Endothelial cell of umbilical vein (primary cell): ENCODE results near the gene SSNA1. TPM values are rescaled to one million over a fixed set of nuclear protein-coding genes. Genes with fewer than 3 reads are reported as not detected.

ENCODE experiments used
- BruUV-seq: library from RNA; stranded (reverse); fragments of 400-500 nt; replicated peaks from 2 replicates; lab custom pipeline; 2021; lab: Mats Ljungman, UMichigan
- CTCF ChIA-PET: fragments of 300-600, 350-600 bp; sonication (Branson Sonifier 250); formaldehyde crosslinking; loops from one replicate; lab custom pipeline; 2021; ENCODE audit warnings: antibody characterized with exemption, inconsistent platforms; lab: Charles Lee
- POLR2A ChIA-PET: fragments of 300-600, 350-600 bp; sonication (Branson Sonifier 250); formaldehyde crosslinking; loops from one replicate; lab custom pipeline; 2021; ENCODE audit warnings: antibody characterized with exemption, inconsistent platforms; lab: Charles Lee
- DNase-seq: peaks from one replicate; pipeline ENCODE4 v3.0.0-alpha.2; 2011; ENCODE audit warnings: low read depth, low spot score
- FAIRE-seq: peaks from 2 replicates; lab custom pipeline; 2011; peaks lifted over from hg19 to GRCh38; lab: Jason Lieb, UNC
- H2AFZ ChIP-seq: 2 replicates; pipeline ENCODE4 v1.6.0; 2012; ENCODE audit warnings: low read depth, low read length, control low read depth, inconsistent platforms
- H3K27ac ChIP-seq: 2 replicates; pipeline ENCODE4 v1.5.1; 2011; ENCODE audit warnings: low read depth, mild to moderate bottlenecking, control low read depth, low read length, moderate library complexity; ENCODE audit not compliant: insufficient read depth
- H3K27me3 ChIP-seq, 2 experiments: 2 replicates each; pipeline versions ENCODE4 v1.6.0 to v1.6.1; 2011; ENCODE audit warnings: low read length in 2 of 2, mixed read lengths in 1 of 2; ENCODE audit not compliant: control insufficient read depth in 2 of 2, insufficient read depth in 2 of 2
- H3K36me3 ChIP-seq, 2 experiments: 2 replicates in 1 of 2; 3 replicates in 1 of 2; pipeline ENCODE4 v1.5.1; 2011; ENCODE audit warnings: low read length in 2 of 2, mild to moderate bottlenecking in 1 of 2, moderate library complexity in 1 of 2; ENCODE audit not compliant: control insufficient read depth in 2 of 2, insufficient read depth in 2 of 2; ENCODE audit errors: extremely low read depth in 1 of 2
- H3K4me1 ChIP-seq: 3 replicates; pipeline ENCODE4 v1.5.1; 2011; ENCODE audit warnings: mild to moderate bottlenecking, low read length; ENCODE audit not compliant: control insufficient read depth, insufficient read depth; ENCODE audit errors: extremely low read depth
- H3K4me2 ChIP-seq: 2 replicates; pipeline ENCODE4 v1.6.1; 2011; ENCODE audit warnings: low read length, control low read depth, mixed read lengths; ENCODE audit not compliant: insufficient read depth
- H3K4me3 ChIP-seq, 3 experiments: fragments of 200-600 bp in 1 of 3; sonication (generic), shearing (Covaris generic) in 1 of 3; replicated peaks in 1 of 3; 2 replicates each; pipeline ENCODE4 v1.5.1; 2011 to 2016; ENCODE audit warnings: control low read depth in 3 of 3, low read length in 3 of 3, mild to moderate bottlenecking in 2 of 3, inconsistent platforms in 1 of 3, low read depth in 1 of 3, moderate library complexity in 1 of 3; ENCODE audit not compliant: insufficient read depth in 1 of 3
- H3K79me2 ChIP-seq: 2 replicates; pipeline ENCODE4 v1.6.0; 2012; ENCODE audit warnings: low read length, inconsistent platforms; ENCODE audit not compliant: control insufficient read depth, insufficient read depth
- H3K9ac ChIP-seq: replicated peaks from 2 replicates; pipeline ENCODE3; 2011; ENCODE audit warnings: low read length, control low read depth; ENCODE audit not compliant: insufficient read depth; ENCODE audit errors: extremely low read depth
- H3K9me1 ChIP-seq: replicated peaks from 3 replicates; pipeline ENCODE4 v1.6.0; 2011; ENCODE audit warnings: mild to moderate bottlenecking, low read length; ENCODE audit not compliant: control insufficient read depth, insufficient read depth; ENCODE audit errors: extremely low read depth
- H3K9me3 ChIP-seq: replicated peaks from 2 replicates; pipeline ENCODE4 v1.5.1; 2012; ENCODE audit warnings: low read length, inconsistent platforms; ENCODE audit not compliant: control insufficient read depth, insufficient read depth
- H4K20me1 ChIP-seq: replicated peaks from 2 replicates; pipeline ENCODE3; 2011; ENCODE audit warnings: mild to moderate bottlenecking, low read length; ENCODE audit not compliant: control insufficient read depth, insufficient read depth; ENCODE audit errors: extremely low read depth
- CTCF ChIP-seq, 2 donors: IDR thresholded peaks; 1 replicate in 1 of 2; 2 replicates in 1 of 2; pipeline ENCODE4 v1.5.1; 2011; ENCODE audit warnings: low read length in 2 of 2, mild to moderate bottlenecking in 2 of 2, moderate library complexity in 2 of 2, control low read depth in 1 of 2, inconsistent platforms in 1 of 2, low read depth in 1 of 2; ENCODE audit not compliant: insufficient read depth in 1 of 2; ENCODE audit errors: extremely low read depth in 1 of 2
- EZH2 ChIP-seq: IDR thresholded peaks from 2 replicates; pipeline ENCODE4 v1.6.1; 2012; ENCODE audit warnings: borderline replicate concordance, low read depth, mild to moderate bottlenecking, moderate library complexity, low read length, inconsistent platforms; ENCODE audit not compliant: severe bottlenecking
- FOS ChIP-seq: IDR thresholded peaks from 2 replicates; pipeline ENCODE4 v1.6.1; 2011; ENCODE audit warnings: mild to moderate bottlenecking, low read length, moderate library complexity, borderline replicate concordance; ENCODE audit not compliant: insufficient read depth
- JUN ChIP-seq: IDR thresholded peaks from 2 replicates; pipeline ENCODE4 v1.6.1; 2011; ENCODE audit warnings: borderline replicate concordance, low read depth; ENCODE audit not compliant: insufficient read length, insufficient read depth
- MAX ChIP-seq: IDR thresholded peaks from 2 replicates; pipeline ENCODE4 v1.6.1; 2011; ENCODE audit not compliant: insufficient read depth, insufficient read length
- MYC ChIP-seq: IDR thresholded peaks from one replicate; pipeline ENCODE4 v1.6.1; 2011; ENCODE audit warnings: mild to moderate bottlenecking, low read depth, low read length
- POLR2AphosphoS5 ChIP-seq: IDR thresholded peaks from 2 replicates; pipeline ENCODE4 v1.6.1; 2012; ENCODE audit warnings: low read depth, mild to moderate bottlenecking, control low read depth, low read length, moderate library complexity; ENCODE audit not compliant: insufficient read depth
- dilution Hi-C: fragments of 300-500 bp; cut with MboI; formaldehyde crosslinking; loops from one replicate; pipeline ENCODE4 v1.15.0; 2019; ENCODE audit warnings: low sequenced_read_pairs; ENCODE audit not compliant: extremely low pct_ligation_motif_present
- intact Hi-C: fragments of 100-400 bp; cut with micrococcal nuclease; formaldehyde crosslinking; loops from one replicate; pipeline ENCODE4 v1.10.0; 2022
- polyA plus RNA-seq, 4 experiments: library from polyadenylated mRNA; depleted of rRNA in 3 of 4; stranded (reverse) in 3 of 4; unstranded in 1 of 4; fragments of >200 nt; gene quantifications; 2 replicates each; pipeline versions ENCODE4 v1.2.1 to v1.2.3, GENCODE V29; 2011 to 2012; ENCODE audit warnings: missing spikeins in 1 of 4
- total RNA-seq: library from RNA; stranded (reverse); gene quantifications from 2 replicates; pipeline ENCODE4 v1.2.3, GENCODE V29; 2021

The SSNA1 gene
- total and polyA plus RNA-seq, 2 donors (not counting 3 experiments of a cell fraction or from before 2014, with no cell fraction given), result 89.0 to 146 TPM

GRCh38 chr9:137167277-137167746 is 21.2 kb upstream of the SSNA1 start:
- Histone ChIP-seq H3K9me1 (no peaks in the 10 kb centered on the region), H3K4me3 (no peak overlapping the region), H2AFZ (no peak overlapping the region), H3K4me1 (peaks cover 3% of the 10 kb centered on the region), H3K9ac (no peak overlapping the region), H3K79me2 (no peaks in the 10 kb centered on the region), H3K9me3 (no peaks in the 10 kb centered on the region), H3K27me3 (peaks cover 31 to 36% of the 10 kb centered on the region in 2 experiments), H3K4me2 (no peak overlapping the region), H3K36me3 (no peaks in the 10 kb centered on the region), H4K20me1 (no peaks in the 10 kb centered on the region), H3K27ac (no peak overlapping the region)
- FAIRE-seq, result no peak
- intact Hi-C loops (no loop called here), dilution Hi-C loops (no loop called here)
- BruUV-seq, result no TSS peak
- TF ChIP-seq FOS, result no peak
- no peak for TF ChIP-seq MAX
- TF ChIP-seq MYC, result no peak
- TF ChIP-seq JUN, result no peak
- TF ChIP-seq POLR2AphosphoS5, result no peak
- TF ChIP-seq EZH2, result peak; percentile 47
- no peak for TF ChIP-seq CTCF (IDR thresholded peaks at IDR 0.05; ENCODE audit: extremely low read depth in 1 of 2, insufficient read depth in 1 of 2, low read depth in 1 of 2, low read length in 2 of 2)
- ChIA-PET CTCF (interaction anchor here (1.0 kb wide), 2 partner anchors 9 to 69 kb away, joined by 3 read pairs; no protein-coding TSS in a partner anchor), POLR2A (no interaction called here)
- DNase-seq, result no peak
